A549 (cell line): ENCODE data around the gene CFAP410. TPM values are rescaled to one million over a fixed set of nuclear protein-coding genes. Genes with fewer than 3 reads are reported as not detected.
"Not testable (repeated sequence)": the region's sequence is repeated elsewhere in the genome, so short reads cannot be mapped to it uniquely, and the experiment has no call there.

Source experiments
- ATAC-seq, 2 experiments: fragments of 200-7000 bp in 1 of 2; fragments of >200 bp in 1 of 2; cut with Nextera tagmentation in 1 of 2; cut with Tn5 transposase in 1 of 2; 3 replicates each; pipeline versions ENCODE4 v1.8.0 to v1.9.1; 2018 to 2020; ENCODE audit warnings: mild to moderate bottlenecking in 1 of 2, moderate library complexity in 1 of 2
- CTCF ChIA-PET: fragments of 300-600 bp; sonication (Branson Sonifier 250); formaldehyde crosslinking; extraction: SDS; loops from one replicate; lab custom pipeline; 2021; ENCODE audit warnings: antibody characterized with exemption, inconsistent platforms; lab: Yijun Ruan, JAX
- POLR2A ChIA-PET: fragments of 350-600 bp; formaldehyde crosslinking; extraction: SDS; loops from one replicate; lab custom pipeline; 2021; ENCODE audit warnings: antibody characterized with exemption, inconsistent platforms; lab: Yijun Ruan, JAX
- DNase-seq, 2 experiments: peaks; one replicate each; pipeline versions ENCODE4 v3.0.0 to v3.0.0-alpha.2; 2011 to 2016; ENCODE audit warnings: low read depth in 1 of 2, low spot score in 1 of 2
- FAIRE-seq: peaks from 2 replicates; lab custom pipeline; 2011; peaks lifted over from hg19 to GRCh38; lab: Jason Lieb, UNC
- H3K27ac ChIP-seq, 2 experiments: fragments of >200 bp; sonication (Bioruptor Twin); formaldehyde crosslinking; 3 replicates each; pipeline ENCODE4 v1.5.1; 2016 to 2017
- H3K4me1 ChIP-seq: fragments of >200 bp; sonication (Bioruptor Twin); formaldehyde crosslinking; 3 replicates; pipeline ENCODE4 v1.6.1; 2016
- H3K4me2 ChIP-seq: fragments of >200 bp; sonication (Bioruptor Twin); formaldehyde crosslinking; 3 replicates; pipeline ENCODE4 v1.6.1; 2016
- H3K4me3 ChIP-seq: fragments of >200 bp; sonication (Bioruptor Twin); formaldehyde crosslinking; 3 replicates; pipeline ENCODE4 v1.5.1; 2016
- H3K9me3 ChIP-seq: fragments of >200 bp; sonication (Bioruptor Twin); formaldehyde crosslinking; 3 replicates; pipeline ENCODE4 v1.6.1; 2016
- BHLHE40 ChIP-seq: IDR thresholded peaks from 2 replicates; pipeline ENCODE4 v1.6.1; 2012; ENCODE audit warnings: low read depth, low read length, inconsistent platforms
- CBX2 ChIP-seq: fragments of 200-600 bp; sonication (generic); IDR thresholded peaks from 2 replicates; pipeline ENCODE4 v1.6.1; 2016; ENCODE audit warnings: low read depth, mild to moderate bottlenecking, borderline replicate concordance
- CHD2 ChIP-seq: fragments of 150-350 bp; IDR thresholded peaks from 2 replicates; pipeline ENCODE4 v1.6.1; 2014; ENCODE audit warnings: low read length; ENCODE audit not compliant: partially characterized antibody
- EHF ChIP-seq: fragments of 250-450 bp; sonication (Bioruptor Pico); IDR thresholded peaks from 2 replicates; pipeline ENCODE4 v1.5.0; 2020; ENCODE audit warnings: mild to moderate bottlenecking
- FOXS1 ChIP-seq: fragments of 250-450 bp; sonication (Bioruptor Pico); IDR thresholded peaks from 2 replicates; pipeline ENCODE4 v1.5.0; 2020; ENCODE audit warnings: mild to moderate bottlenecking, moderate library complexity
- HOXA7 ChIP-seq: fragments of 250-450 bp; sonication (Bioruptor Pico); IDR thresholded peaks from 2 replicates; pipeline ENCODE4 v1.5.0; 2020; ENCODE audit warnings: mild to moderate bottlenecking, moderate library complexity
- HOXB13 ChIP-seq: fragments of 250-450 bp; sonication (Bioruptor Pico); IDR thresholded peaks from 2 replicates; pipeline ENCODE4 v1.5.0; 2020; ENCODE audit warnings: low read depth, mild to moderate bottlenecking, moderate library complexity
- JUN ChIP-seq, 2 experiments: fragments of >200 bp; sonication (Bioruptor Twin); formaldehyde crosslinking; IDR thresholded peaks; 2 replicates in 1 of 2; 3 replicates in 1 of 2; pipeline ENCODE4 v1.6.1; 2016 to 2017
- JUNB ChIP-seq: fragments of >200 bp; sonication (Bioruptor Twin); formaldehyde crosslinking; IDR thresholded peaks from 2 replicates; pipeline ENCODE4 v1.6.1; 2016
- NR3C1 ChIP-seq: fragments of >200 bp; sonication (Bioruptor Twin); formaldehyde crosslinking; IDR thresholded peaks from 3 replicates; pipeline ENCODE4 v1.6.1; 2017
- POLR2A ChIP-seq: IDR thresholded peaks from 2 replicates; pipeline ENCODE4 v1.6.1; 2012; ENCODE audit warnings: mild to moderate bottlenecking, low read length
- RAD21 ChIP-seq, 2 experiments: fragments of >200 bp in 1 of 2; sonication (Bioruptor Twin) in 1 of 2; formaldehyde crosslinking in 1 of 2; IDR thresholded peaks in 1 of 2; conservative IDR thresholded peaks in 1 of 2; 2 replicates in 1 of 2; 3 replicates in 1 of 2; pipeline ENCODE4 v1.6.1; 2012 to 2018; ENCODE audit warnings: inconsistent platforms in 1 of 2
- ZSCAN20 ChIP-seq: fragments of 250-450 bp; sonication (Bioruptor Pico); IDR thresholded peaks from 2 replicates; pipeline ENCODE4 v1.8.0; 2022; ENCODE audit warnings: mild to moderate bottlenecking, moderate library complexity
- WGBS: methylation state at CpG from one replicate; pipeline ENCODE4 v1.1.6; 2017; ENCODE audit errors: missing lambda C conversion rate; 5-methylcytosine and 5-hydroxymethylcytosine counted together
- polyA plus RNA-seq, 4 experiments: library from polyadenylated mRNA; depleted of rRNA in 3 of 4; stranded (reverse); fragments of >200 nt; fragmentation: RNase III in 1 of 4; extraction: RNeasy Plus Mini Kit Qiagen cat#74134 plus additional on column Dnase treatment in 1 of 4; gene quantifications; 2 replicates in 3 of 4; 3 replicates in 1 of 4; pipeline ENCODE4 v1.2.3, GENCODE V29; 2011 to 2017

Gene CFAP410
- polyA plus RNA-seq, 2 of the 4 experiments (the other 2 are of a cell fraction) = 3.2 to 7.1 TPM

- H3K4me3 ChIP-seq, DNase-seq, ATAC-seq, H3K4me1 ChIP-seq, H3K9me3 ChIP-seq, FAIRE-seq, CTCF ChIA-PET, POLR2A ChIA-PET, H3K4me2 ChIP-seq, H3K27ac ChIP-seq: not testable (repeated sequence)
- 45% methylated on average over 9 of the region's 11 CpGs for WGBS
Measured at GRCh38 chr21:44283211-44283785, 55.9 kb downstream of the CFAP410 start.

- Histone ChIP-seq H3K4me3 (no peak overlapping the region), H3K9me3 (no peaks in the 10 kb centered on the region), H3K27ac (no peak overlapping the region), H3K4me1 (no peaks in the 10 kb centered on the region), H3K4me2 (no peak overlapping the region)
- ATAC-seq (no peak), FAIRE-seq (no peak), DNase-seq (no peak)
- 80% methylated on average over 1 of the region's 9 CpGs for WGBS
- CTCF ChIA-PET = no interaction called here
- TF ChIP-seq RAD21 (conservative IDR thresholded peaks at IDR 0.05 in 1 of 2, IDR thresholded peaks at IDR 0.05 in 1 of 2) = no peak
- no peak for TF ChIP-seq JUNB
- POLR2A ChIA-PET = no interaction called here
Measured at GRCh38 chr21:44282370-44282769, 56.8 kb downstream of the CFAP410 start.

GRCh38 chr21:44281801-44282200 lies 57.4 kb downstream of the CFAP410 start:
- no peak for FAIRE-seq
- H3K27ac ChIP-seq = no peak overlapping the region
- POLR2A ChIA-PET = no interaction called here
- H3K4me1 ChIP-seq = no peaks in the 10 kb centered on the region
- 80% methylated on average over 2 of the region's 9 CpGs for WGBS
- no peak overlapping the region for H3K4me2 ChIP-seq
- TF ChIP-seq POLR2A (no peak), BHLHE40 (no peak), NR3C1 (no peak), CBX2 (no peak), FOXS1 (CRISPR knock-in tag) (no peak), HOXB13 (CRISPR knock-in tag) (no peak), EHF (CRISPR knock-in tag) (no peak), ZSCAN20 (CRISPR knock-in tag) (no peak), JUN (IDR thresholded peaks at IDR 0.05) (no peak), HOXA7 (CRISPR knock-in tag) (no peak)
- TF ChIP-seq, all 56 proteins: peak for 0
- Histone ChIP-seq H3K4me3 (no peak overlapping the region), H3K9me3 (no peaks in the 10 kb centered on the region)
- CTCF ChIA-PET = no interaction called here
- DNase-seq = no peak
- ATAC-seq = no peak

GRCh38 chr21:44279354-44280260 lies 59.6 kb downstream of the CFAP410 start:
- POLR2A ChIA-PET = no interaction called here
- Histone ChIP-seq H3K27ac (no peak overlapping the region), H3K4me3 (no peak overlapping the region), H3K9me3 (no peaks in the 10 kb centered on the region), H3K4me1 (no peaks in the 10 kb centered on the region), H3K4me2 (no peak overlapping the region)
- 68% methylated on average over 19 of the region's 19 CpGs for WGBS
- TF ChIP-seq JUN (IDR thresholded peaks at IDR 0.05) (no peak), CHD2 (no peak)
- DNase-seq (no peak), ATAC-seq (no peak), FAIRE-seq (no peak)
- CTCF ChIA-PET = interaction anchor here (0.7 to 1.3 kb wide), 2 partner anchors 18 to 24 kb away, joined by 3 to 4 read pairs; no protein-coding TSS in a partner anchor

Other genes starting within 250 kb of the CFAP410 start
- 3.0 and 5.8 TPM in 2 replicates for gene PWP2, start 232.0 kb downstream of the CFAP410 start, polyA plus RNA-seq (2011; rRNA removed)
- gene PWP2, start 232.0 kb downstream of the CFAP410 start, polyA plus RNA-seq (2017; fragmentation: RNase III; extraction: RNeasy Plus Mini Kit Qiagen cat#74134 plus additional on column Dnase treatment) = 8.7 to 10.7 TPM (median 9.8 TPM) in 3 replicates
- 6.8 and 7.0 TPM in 2 replicates for gene GATD3, start 205.7 kb downstream of the CFAP410 start, polyA plus RNA-seq (2011; rRNA removed)
- 6.1 to 7.9 TPM (median 7.3 TPM) in 3 replicates for gene GATD3, start 205.7 kb downstream of the CFAP410 start, polyA plus RNA-seq (2017; fragmentation: RNase III; extraction: RNeasy Plus Mini Kit Qiagen cat#74134 plus additional on column Dnase treatment)
- 0.32 and 0.56 TPM in 2 replicates for gene ICOSLG, start 98.4 kb downstream of the CFAP410 start, polyA plus RNA-seq (2011; rRNA removed)
- 0.61 to 0.93 TPM (median 0.79 TPM) in 3 replicates for gene ICOSLG, start 98.4 kb downstream of the CFAP410 start, polyA plus RNA-seq (2017; fragmentation: RNase III; extraction: RNeasy Plus Mini Kit Qiagen cat#74134 plus additional on column Dnase treatment)
- gene DNMT3L, start 77.5 kb downstream of the CFAP410 start, polyA plus RNA-seq (2011; rRNA removed) = not detected in 2 replicates
- gene DNMT3L, start 77.5 kb downstream of the CFAP410 start, polyA plus RNA-seq (2017; fragmentation: RNase III; extraction: RNeasy Plus Mini Kit Qiagen cat#74134 plus additional on column Dnase treatment) = 0.09 TPM in 1 of 3 replicates, not detected in the others
- gene AIRE, start 53.5 kb downstream of the CFAP410 start, polyA plus RNA-seq (2011; rRNA removed) = not detected in 2 replicates
- gene AIRE, start 53.5 kb downstream of the CFAP410 start, polyA plus RNA-seq (2017; fragmentation: RNase III; extraction: RNeasy Plus Mini Kit Qiagen cat#74134 plus additional on column Dnase treatment) = not detected in 3 replicates
- 21.6 and 23.2 TPM in 2 replicates for gene PFKL, start 39.3 kb downstream of the CFAP410 start, polyA plus RNA-seq (2011; rRNA removed)
- gene PFKL, start 39.3 kb downstream of the CFAP410 start, polyA plus RNA-seq (2017; fragmentation: RNase III; extraction: RNeasy Plus Mini Kit Qiagen cat#74134 plus additional on column Dnase treatment) = 33.3 to 42.4 TPM (median 38.7 TPM) in 3 replicates
- gene TRPM2, start 14.2 kb upstream of the CFAP410 start, polyA plus RNA-seq (2011; rRNA removed) = 2.9 and 3.2 TPM in 2 replicates
- 5.1 to 7.2 TPM (median 5.5 TPM) in 3 replicates for gene TRPM2, start 14.2 kb upstream of the CFAP410 start, polyA plus RNA-seq (2017; fragmentation: RNase III; extraction: RNeasy Plus Mini Kit Qiagen cat#74134 plus additional on column Dnase treatment)
- 0.59 and 0.66 TPM in 2 replicates for gene LRRC3, start 116.1 kb upstream of the CFAP410 start, polyA plus RNA-seq (2011; rRNA removed)
- gene LRRC3, start 116.1 kb upstream of the CFAP410 start, polyA plus RNA-seq (2017; fragmentation: RNase III; extraction: RNeasy Plus Mini Kit Qiagen cat#74134 plus additional on column Dnase treatment) = 0.96 to 1.1 TPM (median 1.1 TPM) in 3 replicates
- not detected in 2 replicates for gene KRTAP10-1, start 200.8 kb upstream of the CFAP410 start, polyA plus RNA-seq (2011; rRNA removed)
- not detected in 3 replicates for gene KRTAP10-1, start 200.8 kb upstream of the CFAP410 start, polyA plus RNA-seq (2017; fragmentation: RNase III; extraction: RNeasy Plus Mini Kit Qiagen cat#74134 plus additional on column Dnase treatment)
- gene KRTAP10-2, start 212.1 kb upstream of the CFAP410 start, polyA plus RNA-seq (2011; rRNA removed) = not detected in 2 replicates
- not detected in 3 replicates for gene KRTAP10-2, start 212.1 kb upstream of the CFAP410 start, polyA plus RNA-seq (2017; fragmentation: RNase III; extraction: RNeasy Plus Mini Kit Qiagen cat#74134 plus additional on column Dnase treatment)
- gene KRTAP10-3, start 219.4 kb upstream of the CFAP410 start, polyA plus RNA-seq (2011; rRNA removed) = not detected in 2 replicates
- gene KRTAP10-3, start 219.4 kb upstream of the CFAP410 start, polyA plus RNA-seq (2017; fragmentation: RNase III; extraction: RNeasy Plus Mini Kit Qiagen cat#74134 plus additional on column Dnase treatment) = not detected in 3 replicates
- gene KRTAP10-4, start 234.3 kb upstream of the CFAP410 start, polyA plus RNA-seq (2011; rRNA removed) = not detected in 2 replicates
- not detected in 3 replicates for gene KRTAP10-4, start 234.3 kb upstream of the CFAP410 start, polyA plus RNA-seq (2017; fragmentation: RNase III; extraction: RNeasy Plus Mini Kit Qiagen cat#74134 plus additional on column Dnase treatment)
- not detected in 2 replicates for gene KRTAP10-5, start 241.2 kb upstream of the CFAP410 start, polyA plus RNA-seq (2011; rRNA removed)
- gene KRTAP10-5, start 241.2 kb upstream of the CFAP410 start, polyA plus RNA-seq (2017; fragmentation: RNase III; extraction: RNeasy Plus Mini Kit Qiagen cat#74134 plus additional on column Dnase treatment) = not detected in 3 replicates